GM21786 (cell line): ENCODE results near the gene USP22.

Experiments
- ATAC-seq: cut with Tn5 transposase; IDR thresholded peaks from one replicate; pipeline ENCODE4 v1.9.1; 2021; ENCODE audit not compliant: unreplicated experiment

The USP22 gene

DNA sequence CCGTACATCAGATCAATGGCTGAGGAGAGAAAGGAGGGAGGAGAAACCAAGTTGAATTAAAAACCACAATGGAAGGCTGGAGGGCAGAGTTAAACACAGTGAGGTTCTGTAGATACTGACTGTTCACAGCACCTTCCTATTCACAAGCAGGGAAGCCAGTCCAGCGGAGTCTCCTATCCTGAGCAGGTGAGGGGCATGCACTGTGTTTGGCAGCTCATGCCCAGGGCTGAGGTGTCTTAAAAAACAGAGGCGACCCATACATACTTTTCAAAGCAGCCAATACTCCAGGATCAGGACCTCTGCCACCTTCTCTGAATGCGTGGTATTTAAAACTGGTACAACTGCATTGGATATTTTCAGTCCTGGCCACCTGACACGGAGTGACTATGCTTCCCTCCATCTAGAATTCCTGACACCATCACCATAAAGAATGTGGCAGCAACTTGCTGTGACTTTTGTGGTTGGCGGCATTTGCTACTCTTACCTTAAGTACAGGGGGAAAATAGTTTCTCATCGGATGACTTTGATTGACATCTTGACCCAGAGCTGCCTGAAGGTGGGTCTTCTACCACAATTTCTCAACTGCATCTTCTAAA lies 21.5 kb downstream of the USP22 start:
- no peak for ATAC-seq

DNA sequence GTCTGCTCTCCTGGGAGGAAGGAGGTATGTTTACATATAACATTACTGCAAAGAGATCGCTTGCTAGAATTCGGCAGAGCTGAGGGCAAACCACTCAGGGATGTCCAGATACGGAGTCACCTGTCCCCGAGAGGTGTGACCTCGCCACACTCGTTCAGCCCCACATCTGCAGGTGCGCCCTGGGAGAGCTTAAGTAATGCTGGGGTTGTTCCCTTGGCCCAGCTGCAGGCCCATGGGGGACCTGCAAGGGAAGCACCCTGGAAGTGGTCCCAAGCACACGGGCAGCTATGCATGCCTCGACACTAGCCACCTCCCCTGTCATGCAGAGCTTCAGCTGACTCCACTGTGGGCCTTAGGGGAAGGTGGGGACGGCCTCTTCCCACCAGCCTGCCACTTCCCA lies 22.2 kb downstream of the USP22 start:
- no peak for ATAC-seq

DNA sequence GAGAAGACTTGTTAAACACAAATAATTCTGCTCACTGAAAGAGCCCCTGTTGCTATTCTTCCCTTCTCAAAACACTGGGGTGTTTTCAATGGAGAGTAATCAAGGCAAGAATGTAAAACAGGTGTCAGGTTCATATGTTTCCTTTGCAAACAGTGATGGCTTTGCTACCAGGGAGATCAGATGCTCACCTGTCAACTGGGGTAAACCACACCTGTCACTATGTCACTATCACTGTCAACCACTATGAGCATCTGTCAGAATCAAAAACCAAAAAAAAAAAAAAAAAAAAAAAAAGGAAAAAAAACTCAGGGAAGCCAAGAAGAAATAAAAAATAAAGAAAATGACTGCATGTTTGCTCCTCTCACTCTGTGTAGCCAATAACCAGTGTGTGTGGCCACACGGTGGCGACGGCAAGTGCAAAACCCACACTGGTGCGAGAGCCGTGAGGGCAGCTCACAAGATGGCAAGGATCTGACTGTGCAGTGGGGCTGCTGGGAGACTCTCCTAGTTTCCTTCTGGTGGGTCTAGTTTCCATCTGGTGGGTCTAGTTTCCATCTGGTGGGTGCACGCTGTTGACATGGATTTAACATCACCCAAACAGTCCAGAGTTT lies 22.7 kb downstream of the USP22 start:
- no peak for ATAC-seq

DNA sequence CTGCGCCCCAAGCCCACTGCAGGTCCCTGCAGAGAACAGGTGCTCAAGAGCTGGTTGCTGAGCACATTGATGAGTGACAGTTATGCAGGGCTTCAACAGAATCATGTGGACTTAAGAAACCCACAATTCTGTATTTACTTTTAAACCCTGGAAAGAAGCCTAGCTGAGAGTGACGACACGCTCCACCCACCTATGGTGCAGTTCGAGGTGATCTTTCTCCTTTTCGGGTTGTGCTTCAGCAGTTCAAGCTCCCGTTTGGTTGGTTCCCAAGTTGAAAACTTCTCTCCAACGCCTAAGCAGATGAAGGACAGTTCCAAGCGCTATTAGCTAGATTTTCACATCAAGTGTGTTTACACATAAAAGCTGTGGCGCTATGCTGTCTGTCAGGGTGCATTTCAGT lies 23.9 kb downstream of the USP22 start:
- no peak for ATAC-seq

DNA sequence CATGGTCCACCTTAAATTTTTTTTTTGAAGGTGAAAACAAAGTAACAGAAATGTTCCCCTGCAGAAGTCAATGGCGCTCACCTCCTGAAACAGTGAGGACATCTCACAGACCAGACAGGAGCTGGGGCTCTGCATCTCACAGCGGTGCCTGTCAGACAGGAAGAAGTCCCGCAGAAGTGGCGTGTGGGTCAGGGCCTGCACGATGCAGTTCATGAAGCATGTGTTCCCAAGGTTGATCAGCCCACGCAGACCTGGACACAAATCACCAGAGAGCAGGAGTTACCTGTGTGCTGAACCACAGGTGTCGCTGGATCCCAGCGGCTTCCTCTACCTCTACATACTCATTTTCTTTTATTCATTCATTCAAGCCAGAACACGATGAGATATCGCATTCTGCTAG lies 24.9 kb downstream of the USP22 start:
- no peak for ATAC-seq

DNA sequence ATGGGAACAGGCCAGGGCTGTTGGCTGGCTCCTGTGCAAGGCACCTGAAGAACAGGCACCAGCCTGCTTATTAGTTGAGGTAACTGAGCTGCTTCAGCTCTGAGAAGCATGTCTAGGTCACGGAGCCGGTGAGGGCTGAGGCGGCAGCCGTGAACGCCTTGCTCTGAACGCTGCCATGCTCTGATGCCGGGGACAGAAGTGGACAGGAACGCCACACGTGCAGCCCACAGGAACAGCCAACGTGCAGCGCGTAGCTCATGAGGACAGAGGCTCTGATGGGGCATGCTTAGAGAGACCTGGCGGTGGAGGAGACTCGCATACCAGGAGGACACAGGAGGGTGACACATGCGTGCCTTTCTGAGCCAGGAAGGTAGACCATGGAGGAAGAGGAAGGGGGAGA lies 25.6 kb downstream of the USP22 start:
- ATAC-seq, result no peak

DNA sequence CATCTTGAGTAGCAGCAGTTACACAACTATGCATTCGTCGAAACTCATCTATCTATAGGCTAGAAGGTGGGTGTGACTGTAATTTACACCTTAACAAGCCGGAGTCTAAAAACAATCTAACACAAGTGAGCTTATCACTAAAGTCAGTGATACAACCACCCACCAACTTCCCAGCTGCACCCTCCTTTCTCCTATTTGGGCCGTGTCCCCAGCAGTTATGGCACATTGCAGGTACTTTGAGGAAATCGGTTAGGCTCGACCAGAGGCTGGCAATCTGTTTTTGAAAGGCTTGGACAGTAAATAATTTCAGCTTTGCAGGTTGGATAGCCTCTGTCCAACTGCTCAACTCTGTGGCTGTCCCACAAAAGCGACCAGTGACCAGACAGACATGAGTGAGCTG lies 26.0 kb downstream of the USP22 start:
- no peak for ATAC-seq

DNA sequence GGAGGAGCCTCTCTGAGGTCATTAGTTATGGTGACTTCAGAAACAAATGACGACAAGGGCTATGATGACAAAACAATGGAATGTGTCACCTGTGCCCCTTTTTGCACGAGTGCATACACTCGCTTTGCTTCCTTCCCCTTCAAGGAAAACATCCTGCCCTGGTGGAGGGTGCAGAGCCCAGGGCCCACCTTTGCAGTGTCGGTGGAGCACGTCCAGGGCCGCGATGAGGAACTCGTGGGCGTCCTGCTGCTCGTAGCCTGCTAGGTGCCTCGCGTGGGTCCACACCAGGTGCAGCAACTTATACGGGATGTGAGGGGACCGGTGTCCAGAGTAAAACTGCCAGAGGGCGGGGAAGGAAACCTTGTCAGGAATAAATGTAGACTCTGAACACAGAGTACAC lies 27.2 kb downstream of the USP22 start:
- ATAC-seq, result no peak

DNA sequence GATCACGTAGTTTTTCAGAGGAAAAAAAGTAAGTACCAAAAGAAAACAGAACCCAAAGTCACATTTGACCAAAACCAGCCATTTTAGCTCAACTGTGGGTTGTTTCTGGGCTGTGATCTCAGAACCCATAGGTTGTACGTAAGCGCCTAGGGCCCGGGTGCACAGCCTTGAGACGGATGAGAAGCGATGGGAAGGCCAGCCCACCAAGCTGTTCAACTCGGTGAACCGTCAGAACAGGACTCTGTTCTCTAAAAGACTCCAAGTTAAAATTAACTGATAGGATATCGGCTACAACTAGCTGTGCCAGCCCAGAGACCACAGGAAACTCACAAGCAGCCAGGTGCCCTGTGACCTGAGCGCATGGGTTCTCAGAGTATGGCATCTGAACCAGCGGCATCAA lies 28.3 kb downstream of the USP22 start:
- no peak for ATAC-seq

DNA sequence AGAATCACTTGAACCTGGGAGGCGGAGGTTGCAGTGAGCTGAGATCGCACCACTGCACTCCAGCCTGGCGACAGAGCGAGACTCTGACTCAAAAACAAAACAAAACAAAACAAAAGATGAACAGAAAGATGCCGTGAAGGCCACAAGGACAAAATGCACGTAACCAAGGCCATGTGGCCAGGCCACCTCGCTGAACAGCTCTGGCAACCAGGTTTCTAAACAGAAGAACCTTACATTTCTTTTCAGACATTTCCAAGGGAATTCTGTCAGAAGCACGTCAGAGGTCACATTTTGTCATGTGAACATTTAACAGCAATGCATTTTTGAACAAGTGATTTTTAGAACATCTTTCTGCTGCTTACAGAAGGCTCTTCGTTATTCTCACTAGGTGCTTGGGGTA lies 28.8 kb downstream of the USP22 start:
- ATAC-seq, result no peak

DNA sequence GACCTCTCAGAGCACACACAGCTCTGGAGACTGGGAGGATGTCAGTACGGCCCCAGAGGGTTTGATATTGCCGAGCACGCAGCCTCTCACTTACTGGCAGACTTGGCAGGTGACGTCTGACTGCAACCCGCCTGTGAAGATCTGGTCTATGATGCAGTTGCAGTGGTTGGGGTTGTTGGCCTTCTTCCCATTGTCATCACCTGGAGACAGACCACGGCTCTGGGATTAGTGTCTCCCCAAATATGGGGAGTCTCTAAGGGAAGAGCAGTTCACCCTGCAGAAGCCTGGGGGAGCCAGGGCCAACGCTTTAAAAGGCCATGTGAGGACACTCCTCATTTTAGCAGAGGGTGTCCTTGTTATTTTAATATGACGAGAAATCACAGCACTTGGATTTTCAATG lies 30.1 kb downstream of the USP22 start:
- ATAC-seq, result no peak

DNA sequence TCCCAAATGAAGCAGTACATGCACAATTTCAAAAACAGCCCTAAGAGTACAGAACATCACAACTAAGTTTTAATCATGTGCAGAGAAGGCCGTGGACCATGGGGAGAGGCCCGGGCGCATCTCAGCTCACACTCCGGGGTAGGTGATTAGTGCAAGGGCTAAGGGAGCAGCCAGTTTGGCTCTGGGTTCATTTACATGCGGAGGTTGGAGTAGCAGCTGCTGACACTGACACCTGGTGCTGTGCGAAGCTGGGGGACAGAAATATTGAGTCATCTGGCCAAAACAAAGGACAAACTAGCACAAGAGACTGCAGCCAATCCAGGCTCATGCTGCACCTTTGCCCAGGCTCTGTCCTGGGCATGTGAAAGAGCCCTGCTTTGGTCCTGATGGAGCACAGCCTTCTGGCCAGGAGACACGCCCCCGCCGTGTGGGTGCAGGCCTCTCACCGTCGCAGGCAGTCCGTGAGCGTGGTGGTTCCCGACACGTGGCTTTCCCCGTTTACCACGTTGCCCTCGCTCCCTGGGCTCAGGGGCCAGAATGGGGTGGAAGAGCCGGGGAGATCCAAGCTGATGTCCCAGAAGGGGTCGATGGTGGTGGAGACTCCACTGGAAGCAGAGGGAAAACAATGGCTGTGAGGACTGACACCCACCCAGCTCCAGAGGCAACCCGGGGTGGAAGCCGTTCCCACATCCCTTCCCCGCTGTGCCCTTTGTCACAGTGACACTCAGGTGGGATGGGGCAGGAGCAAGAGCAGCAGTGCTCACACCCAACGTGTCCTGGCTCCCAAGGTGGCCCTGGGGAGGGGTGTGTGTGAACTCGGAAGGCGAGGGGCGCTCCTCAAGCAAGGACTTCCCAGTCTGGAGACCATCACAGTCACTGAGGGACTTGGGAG lies 31.9 kb downstream of the USP22 start:
- no peak for ATAC-seq

DNA sequence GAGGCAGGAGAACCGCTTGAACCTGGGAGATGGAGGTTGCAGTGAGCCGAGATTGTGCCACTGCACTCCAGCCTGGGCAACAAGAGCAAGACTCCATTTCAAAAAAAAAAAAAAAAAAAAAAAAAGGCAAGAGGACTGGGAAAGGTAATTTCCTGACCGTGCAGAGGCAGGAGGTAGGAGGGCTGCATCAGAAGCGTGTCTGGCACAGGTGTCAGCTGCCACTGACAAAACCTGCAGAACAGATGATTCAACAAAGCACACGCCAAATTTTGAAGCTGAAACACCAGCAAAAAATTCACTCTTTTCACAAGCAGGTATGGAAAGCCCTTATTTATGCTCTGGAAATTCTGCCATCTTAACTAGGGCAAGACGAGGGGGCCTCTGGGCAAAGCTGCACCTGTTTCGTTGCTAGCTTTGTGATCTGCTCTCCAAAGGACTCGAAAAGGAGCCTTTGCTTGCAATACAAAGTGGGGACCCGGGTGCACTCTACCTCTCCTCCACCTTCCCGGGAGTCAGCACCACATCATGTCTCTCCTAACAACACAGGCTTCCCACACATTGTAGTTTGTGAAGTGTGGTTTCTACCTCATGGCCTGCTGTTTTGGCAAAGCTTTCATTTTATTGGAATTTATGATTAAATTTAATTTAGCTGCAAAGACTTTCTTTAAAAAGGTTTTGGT lies 33.7 kb downstream of the USP22 start:
- ATAC-seq, result no peak

DNA sequence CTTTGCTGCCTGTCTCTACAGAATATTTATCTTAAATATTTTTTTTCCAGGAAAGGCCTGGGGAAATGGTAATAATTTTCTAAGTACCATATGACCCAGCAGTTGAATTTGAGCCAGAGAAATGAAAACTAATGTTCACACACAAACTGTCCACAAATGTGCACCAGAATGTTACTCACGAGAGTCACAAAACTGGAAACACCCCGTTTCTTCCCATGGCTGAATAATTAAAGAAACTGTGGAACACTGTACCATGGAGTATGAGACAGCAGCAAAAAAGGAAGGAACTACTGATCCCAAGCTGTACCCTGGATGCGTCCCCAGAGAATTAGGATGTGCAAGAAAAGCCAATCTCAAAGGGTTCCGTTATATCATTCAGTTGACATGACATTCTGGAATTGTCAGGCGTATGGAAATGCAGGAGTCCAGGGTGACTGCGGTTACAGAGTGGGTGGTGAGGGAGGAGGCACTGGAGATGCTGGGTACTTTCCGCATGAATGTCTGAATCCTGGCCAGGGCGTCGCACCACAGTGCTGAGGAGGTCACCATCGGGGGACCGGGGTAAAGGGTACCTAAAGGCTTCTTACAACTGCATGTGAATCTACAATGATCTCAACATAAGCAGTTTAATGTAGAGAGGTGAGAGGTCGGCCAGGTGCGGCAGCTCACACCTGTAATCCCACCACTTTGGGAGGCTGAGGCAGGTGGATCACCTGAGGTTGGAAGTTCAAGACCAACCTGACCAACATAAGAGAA lies 34.5 kb downstream of the USP22 start:
- no peak for ATAC-seq

DNA sequence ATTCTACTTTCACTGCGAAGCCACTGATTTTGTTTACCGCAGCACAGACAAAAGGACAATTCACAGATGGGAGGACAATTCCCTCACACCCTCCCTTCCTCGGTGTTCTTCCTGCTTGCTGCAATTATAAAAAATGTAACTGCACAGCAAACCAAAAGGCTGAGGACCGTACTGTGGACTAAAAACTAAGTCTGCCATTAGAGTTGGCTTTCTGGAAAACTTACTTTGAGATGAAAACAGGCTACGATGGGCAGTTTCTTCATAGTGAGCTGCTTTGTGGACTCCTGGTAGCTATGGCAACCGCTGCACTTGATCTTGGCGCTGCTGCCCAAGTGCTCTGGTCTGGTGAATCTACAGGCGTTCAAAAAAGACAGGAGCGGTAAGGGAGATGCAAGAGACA lies 35.2 kb downstream of the USP22 start:
- no peak for ATAC-seq

DNA sequence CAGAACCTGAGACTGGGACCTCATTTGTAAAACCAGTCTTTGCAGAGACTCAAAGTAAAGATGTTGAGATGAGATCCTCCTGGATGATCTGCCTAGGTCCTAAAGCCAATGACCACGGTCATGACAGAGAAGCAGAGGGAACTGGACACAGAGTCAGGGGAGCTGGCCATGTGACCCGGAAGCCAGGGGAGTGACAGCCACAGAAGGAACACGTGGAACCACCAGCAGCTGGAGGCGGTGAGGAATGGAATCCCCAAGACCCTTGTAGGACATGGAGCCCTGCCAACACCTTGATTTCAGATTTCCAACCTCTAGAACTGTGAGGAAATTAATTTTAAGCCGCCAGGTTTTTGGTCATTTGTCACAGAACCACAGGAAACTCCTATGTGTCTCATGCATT lies 37.0 kb downstream of the USP22 start:
- ATAC-seq, result no peak

DNA sequence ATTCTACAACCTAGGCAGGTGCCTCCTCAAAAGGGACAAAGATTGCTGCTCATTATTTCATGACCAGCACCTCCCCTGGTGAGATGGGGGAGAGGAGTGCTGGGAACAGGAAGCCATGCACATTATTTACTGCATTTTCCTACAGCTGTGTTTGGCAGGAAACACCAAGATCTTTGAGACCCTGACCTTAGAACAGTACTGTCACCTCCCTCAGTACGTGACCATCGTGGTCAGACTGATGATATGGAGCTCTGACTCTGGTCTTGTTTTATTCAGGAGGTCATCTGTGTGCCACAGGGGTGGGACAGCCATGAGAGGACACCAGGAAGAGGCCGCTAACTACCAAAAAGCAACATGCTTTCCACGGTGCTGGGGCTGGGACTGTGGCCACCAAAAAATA lies 37.4 kb downstream of the USP22 start:
- no peak for ATAC-seq

DNA sequence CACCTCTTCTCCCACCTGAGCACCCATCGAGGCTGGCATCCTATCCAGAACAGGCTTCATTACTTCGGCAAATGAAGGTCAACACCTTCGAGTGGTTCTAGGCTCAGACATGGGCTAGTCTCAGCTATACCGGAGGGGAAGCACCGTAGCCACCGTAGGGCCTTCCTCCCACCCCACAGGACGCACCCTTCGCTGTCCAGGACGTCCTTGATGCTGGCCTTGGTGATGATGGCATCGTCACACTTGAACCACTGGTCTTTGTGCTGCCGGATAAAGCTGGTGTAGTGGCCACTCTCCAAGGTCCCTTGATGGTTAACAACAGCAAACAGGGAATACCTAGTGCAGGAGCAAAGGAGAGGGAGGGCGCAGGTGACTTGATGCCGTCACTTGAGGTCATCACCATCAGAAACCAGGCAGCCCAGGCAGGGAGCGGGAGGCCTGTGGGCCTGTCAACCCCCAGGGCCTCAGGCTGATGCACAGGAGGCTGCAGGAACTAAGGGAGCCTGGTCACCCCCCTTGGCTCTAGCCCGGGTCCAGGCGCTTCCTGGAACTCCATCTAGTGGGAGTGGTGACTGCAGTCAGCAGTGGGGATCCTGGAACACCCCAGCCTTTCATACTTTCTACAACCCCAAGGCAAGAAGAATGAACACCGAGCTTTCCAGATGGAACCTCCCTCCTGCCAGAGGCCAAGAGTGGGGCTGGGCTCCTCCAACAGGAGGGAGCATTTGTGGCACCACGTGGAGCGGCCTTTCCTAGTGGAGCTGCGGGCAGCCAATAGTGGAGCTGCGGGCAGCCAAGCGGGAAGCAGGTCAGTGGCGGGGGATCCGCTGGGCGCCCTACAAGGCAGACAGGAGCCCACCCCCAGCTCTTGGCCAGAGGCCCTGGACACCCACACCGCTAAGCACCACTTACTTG lies 38.5 kb downstream of the USP22 start:
- no peak for ATAC-seq

DNA sequence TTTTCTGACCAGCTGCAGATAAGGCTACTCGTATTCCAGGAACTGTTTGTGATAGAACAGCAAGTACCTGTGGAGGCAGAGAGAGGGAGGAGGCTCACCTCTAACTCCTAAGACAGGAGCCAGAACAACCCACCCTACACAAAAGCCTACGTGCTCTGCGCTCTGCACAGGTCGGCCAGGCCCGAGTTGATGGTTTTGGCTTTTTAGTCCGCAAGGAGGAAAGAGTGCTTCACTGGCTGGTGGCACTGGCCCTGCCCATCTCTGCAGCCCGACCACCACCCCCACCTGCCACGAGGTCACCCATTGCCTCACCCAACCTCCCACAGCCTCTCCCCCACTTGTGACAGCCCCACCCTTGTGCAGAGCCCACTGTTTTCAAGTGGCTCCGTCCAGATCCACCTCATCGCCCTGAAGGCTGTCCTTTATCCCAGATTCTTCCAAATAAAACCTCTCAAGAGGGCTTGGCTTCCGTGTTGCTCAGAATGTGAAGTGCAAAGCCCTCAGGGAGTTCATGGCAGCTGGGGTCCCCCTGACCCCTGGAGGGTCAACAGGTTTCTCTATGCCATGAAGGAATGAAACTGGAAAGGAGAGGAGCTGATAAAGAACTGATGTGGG lies 39.7 kb downstream of the USP22 start:
- ATAC-seq, result no peak
